HG02623 (cell line): ENCODE measurements around the gene SMIM44.
A peak's percentile ranks its signal among the peaks of the same experiment; 100 is the strongest.

Experiments used
- ATAC-seq: cut with Tn5 transposase; IDR thresholded peaks from one replicate; pipeline ENCODE4 v1.9.1; 2021; ENCODE audit warnings: moderate library complexity; ENCODE audit not compliant: unreplicated experiment

Gene SMIM44

DNA sequence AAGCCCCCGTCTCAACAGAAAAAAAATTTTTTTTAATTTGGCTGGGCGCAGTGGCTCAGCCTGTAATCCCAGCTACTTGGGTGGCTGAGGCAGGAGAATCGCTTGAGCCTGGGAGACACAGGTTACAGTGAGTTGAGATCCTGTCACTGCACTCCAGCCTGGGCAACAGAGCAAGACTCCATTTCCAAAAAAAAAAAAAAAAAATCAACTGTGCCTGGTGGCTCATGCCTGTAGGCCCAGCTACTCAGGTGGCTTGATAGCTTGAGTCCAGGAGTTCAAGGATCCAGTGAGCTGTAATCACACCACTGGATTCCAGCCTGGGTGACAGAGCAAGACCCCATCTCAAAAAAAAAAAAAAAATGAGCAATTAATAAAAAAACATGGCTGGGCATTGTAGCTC is 18.5 kb upstream of the SMIM44 start:
- ATAC-seq, result no peak

DNA sequence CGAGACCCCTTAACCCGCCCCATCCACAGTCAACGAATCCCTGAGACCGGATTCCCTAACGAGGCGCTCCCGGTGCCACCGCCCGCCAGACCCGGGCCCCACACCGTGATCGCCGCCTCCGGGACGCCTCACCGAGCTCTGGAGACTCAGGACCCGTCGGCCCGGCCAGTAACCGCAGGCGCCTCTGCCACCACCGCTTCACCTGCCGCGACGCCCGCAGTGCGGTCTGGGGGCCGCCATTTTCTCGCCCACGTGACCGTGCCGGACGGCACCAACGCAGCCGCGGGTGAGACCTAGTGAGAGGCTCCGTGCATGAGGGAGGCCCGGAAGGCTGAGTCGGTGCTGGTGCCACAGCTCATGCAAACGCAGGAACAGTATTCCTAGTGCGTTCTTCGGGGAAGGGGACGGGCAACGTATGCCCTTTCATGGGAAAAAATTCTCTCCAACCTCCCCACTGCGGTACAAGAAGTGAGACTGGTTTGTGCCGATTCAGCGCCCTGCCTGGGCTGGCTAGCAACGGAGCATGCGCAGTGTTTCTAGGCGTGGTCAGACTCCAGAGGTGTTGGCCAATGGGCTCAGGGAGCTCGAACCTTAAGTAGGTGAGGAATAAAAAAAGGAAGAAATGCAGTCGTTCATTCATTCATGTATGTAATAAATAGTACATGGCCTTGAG is 17.3 kb upstream of the SMIM44 start, which contains the start of gene DOHH:
DOHH (minus strand) TSS at position 246 of the 673 bp plus-strand sequence. CDS start 3,860 bp downstream, outside the sequence.
- ATAC-seq, result peak; percentile 72

DNA sequence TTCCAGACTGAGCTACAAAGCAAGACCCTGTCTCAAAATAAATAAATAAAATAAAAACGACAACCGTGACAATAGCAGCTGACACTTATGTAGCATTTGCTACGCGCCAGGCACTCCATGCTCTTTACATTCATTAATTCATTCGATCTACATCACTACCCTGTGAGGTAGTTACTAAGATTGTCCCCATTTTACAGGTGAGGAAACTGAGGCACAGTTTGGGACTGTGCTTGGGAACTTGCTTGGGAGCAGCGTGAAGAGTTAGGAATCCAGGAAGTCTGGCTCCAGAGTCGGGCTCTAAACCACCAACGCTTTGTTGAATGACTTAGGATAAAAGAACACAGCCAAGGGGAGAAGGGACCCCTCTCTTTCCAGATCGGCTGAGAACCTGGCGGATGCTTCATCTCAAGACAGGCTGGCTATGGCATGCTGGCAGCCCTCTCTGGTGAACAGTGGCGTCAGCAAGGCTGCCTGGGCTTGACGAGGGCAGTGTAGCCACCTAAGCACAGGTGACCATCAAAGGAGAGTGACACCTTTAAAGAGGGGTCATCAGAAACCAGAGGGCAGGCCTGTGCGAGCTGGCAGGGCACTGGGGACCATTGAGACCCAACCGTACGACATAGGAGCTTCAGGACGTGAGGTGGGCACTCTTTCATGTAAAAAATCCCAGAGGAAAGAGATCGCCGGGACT is 16.6 kb upstream of the SMIM44 start:
- ATAC-seq, result no peak

DNA sequence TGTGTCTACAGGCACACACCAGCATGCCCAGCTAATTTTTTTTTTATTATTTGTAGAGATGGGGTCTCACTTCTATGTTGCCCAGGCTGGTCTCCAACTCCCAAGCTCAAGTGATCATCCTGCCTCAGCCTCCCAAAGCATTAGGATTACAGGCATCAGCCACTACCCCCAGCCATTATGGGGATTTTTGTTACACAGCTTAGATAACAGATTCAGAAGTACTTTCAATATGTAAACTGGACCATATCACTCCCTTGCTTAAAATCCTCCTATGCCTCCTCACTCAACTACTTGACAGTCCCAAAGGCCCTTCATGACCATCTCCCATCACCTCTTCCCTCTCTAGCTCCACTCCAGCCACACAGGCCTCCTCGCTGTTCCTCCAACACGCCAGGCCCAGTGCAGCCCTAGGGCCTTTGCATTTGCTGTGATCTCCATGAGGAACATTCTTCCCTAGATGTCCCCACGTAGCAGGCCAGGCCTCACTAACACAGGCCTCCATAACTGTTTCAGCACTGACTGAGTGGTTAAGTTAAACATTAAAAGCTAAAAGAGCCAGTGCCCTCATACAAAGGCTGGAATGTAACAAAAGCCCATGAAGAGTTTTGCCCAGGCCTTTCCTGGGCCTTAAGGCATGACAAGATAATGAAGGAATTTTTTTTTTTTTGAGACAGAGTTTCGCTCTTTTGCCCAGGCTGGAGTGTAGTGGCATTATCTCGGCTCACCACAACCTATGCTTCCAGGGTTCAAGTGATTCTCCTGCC is 14.7 kb upstream of the SMIM44 start:
- no peak for ATAC-seq

DNA sequence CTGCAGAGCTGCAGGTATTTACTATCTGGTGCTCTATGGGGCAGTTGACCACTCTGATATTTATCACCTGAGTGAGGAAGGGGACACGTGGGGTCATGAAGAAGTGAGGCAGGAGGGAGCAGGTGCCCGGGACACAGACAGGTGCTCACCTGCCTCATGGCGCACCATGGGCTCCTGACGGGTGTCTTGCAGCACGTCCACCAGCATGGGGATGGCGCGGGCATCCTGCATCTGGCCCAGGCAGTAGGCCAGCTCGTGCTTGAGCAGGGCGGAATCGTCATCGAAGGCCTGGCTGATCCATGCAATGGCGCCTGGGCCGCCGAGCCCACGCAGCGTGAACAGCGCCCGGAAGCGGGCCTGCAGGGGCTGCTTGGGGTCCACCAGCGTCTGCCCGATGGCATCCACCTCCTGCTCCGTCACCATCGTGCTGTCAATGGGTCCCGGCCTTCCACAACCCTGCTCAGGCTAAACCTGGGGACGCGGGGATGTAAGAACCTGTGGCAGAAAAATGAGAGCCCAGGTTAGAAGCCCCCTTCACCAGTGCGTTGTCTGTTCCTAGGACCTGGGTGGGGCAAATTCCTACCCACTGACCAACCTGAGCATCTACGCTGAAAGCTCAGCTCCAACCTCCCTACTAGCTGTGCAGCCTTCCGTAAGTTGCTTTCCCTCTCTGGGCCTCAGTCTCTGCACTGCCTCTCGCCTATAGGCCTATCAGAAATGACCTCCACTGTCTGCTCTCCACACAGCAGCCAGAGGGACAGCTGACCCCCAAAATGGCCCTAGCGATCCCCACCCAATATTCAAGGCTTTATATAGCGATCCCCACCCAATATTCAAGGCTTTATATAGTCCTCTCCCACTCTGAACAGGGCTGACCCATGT is 13.4 kb upstream of the SMIM44 start:
- no peak for ATAC-seq

DNA sequence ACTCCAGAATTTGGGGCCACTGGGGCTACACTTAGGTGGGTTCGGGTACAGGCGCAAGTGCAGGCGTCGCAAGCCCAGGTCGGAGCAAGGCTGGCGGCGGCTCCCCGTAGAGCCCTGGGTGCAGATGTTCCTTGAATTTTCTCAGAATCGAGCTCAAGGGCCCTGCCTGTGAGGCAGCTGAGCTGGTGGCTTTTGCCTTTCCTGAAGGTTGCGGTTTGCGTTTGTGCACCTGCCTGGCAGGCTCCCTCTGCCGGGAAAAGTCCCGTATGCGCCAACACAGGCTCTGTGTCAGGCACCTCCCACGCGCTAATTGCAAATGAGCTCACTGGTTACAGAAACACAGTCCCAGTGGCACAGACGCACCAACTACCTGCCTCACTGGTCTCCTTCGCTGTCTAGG is 11.3 kb upstream of the SMIM44 start:
- no peak for ATAC-seq

DNA sequence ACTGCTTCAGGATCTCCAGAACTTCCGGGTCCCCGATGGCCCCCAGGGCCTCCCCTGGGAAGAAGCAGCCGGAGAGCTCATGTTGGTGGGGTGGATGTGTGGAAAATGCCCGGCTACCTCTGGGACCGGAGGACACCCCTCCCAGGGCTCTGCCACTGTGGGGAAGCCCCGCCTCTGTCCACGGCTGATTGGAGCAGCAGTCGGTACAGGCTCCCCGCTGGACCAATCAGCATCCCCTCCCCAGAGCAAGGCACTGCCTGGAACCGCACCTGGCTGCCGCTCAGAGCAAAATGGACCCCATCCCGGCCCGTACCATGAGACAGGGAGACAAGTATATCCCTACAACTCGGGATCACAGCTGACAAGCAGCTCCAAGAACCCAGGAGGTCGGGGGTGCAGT is 10.8 kb upstream of the SMIM44 start:
- no peak for ATAC-seq

DNA sequence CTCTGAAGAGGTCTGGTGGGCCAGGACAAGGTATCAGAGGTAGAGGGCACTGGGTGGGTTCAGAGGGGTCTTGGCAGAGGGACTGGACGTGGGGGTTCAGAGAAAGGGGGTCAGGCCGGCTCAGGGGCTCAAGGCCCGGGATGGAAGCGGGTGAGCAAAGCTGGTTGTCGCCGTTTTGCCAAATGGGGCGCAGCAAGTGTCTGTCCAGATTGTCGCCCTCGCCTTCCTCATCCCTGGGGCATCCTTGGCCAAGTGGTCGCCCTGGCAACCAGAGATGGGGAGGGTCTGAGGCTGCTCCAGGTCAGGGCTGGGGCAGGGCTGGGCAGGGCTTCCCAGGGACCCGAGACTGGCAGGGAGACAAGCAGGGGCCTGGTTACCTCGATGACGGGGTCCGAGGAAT is 10.4 kb upstream of the SMIM44 start:
- ATAC-seq, result no peak

DNA sequence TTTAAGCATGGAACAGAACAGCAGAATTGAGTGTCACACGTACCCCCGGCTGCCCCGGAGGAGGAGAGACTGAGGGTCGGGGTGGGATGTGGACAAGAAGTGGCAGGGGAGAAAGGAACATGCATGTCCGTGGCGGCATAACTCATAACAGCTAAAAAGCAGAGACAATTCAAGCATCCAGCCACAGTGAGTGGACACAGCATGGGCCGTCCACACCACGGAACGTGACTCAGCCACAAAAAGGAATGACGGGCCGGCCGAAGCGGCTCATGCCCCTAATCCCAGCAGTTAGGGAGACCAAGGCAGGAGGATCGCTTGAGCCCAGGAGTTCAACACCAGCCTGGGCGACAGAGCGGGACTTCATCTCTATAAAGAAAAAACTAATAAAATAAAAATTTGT is 9.7 kb upstream of the SMIM44 start:
- no peak for ATAC-seq

DNA sequence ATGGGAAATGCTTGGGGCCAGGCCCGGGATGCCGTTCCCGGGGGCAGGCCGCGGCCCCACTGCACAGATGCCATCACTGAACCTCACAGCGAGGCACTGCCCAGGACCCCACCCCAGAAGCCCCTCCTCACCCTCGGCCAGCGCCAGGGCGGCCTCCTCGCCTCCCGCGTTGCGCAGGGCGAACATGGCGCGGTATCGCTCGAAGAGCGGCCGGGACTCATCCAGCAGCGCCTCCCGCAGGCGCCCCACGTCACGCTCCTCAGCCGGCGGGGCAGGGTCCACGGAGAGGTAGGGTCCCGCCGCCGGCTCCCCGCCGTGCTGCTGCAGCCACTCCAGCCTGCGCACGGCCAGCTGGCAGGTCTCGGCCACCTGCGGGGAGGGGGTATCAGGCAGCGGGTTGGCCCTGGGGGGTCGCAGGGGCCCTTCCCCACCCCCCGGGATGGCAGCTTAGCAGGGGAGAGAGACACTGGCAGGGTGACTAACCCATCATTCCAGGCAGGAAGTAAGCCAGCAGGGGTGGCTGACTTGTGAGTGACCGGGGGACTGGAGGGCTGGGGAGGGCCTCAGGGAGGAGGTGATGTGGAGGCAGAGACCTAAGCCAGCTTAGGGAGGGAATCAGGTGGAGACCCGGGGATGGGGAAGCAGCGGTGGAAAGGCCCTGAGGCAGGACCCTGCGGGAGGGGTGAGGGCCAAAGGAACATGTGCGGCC is 9.0 kb upstream of the SMIM44 start:
- no peak for ATAC-seq

DNA sequence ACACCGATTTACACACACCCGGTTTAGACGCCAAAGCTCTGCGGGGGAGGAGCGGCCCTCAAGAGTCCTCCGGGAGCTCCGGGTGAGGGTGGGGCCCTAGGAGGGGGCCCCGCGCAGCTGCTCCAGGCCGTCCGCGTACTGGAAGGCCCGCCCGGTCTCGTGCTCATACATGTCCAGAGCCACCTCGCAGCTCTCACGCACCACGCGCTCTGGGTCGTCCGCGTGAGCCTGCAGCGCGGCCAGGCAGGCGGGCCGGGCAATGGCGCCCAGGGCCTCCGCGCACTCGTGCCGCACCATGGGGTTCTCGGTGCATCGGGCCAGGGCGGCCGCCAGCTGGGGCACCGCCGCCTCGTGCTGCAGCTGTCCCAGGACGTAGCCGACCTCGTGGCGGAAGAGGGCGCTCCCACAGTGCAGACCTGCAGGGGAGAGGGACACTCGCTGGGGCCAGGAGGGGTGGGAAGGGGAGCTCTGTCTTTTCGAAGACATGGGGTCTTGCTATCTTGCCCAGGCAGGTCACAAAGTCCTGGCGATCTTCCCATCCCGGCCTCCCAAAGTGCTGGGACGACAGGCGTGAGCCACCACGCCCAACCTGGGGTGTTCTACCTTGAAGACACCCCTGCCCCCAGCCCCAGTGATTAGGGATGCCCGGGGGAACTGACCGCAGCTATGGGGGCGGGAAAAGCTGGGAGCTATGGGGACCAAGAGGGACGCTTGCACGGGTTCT is 8.3 kb upstream of the SMIM44 start:
- no peak for ATAC-seq

DNA sequence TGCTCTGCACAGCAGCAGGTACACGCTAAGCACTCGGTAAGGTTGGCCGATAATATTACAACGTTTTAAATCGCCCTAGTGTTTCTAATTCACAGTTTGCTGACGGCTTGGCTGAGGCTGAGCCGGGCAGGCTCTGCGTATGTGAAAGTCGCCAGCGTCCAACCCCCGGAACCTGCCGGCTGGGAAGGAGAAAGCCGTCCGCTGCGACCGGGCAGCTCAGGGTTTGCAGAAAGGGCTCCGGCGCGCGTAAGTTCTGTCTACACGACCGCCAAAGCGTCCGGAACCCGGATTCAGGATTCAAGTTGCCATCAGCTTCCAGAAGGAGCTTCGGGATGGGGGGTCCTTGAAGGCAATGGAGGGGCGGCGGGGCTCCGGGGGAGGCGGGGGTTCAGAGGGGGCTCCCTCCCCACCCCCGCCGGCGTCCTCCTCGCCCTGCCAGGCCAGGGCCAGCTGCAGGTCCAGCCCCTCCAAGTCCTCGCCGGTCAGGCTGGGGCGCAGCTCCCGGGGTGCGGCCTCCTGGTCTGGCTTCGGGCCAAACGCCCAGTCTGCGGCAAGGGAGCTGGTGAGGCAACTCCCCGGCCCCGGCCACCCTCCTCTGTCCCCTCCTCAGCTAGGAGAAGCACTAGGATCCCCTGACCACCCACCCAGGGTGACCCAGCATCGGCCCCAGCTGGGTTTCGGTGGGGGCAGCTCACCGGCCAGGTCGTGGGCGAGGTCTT is 575 bp downstream of the SMIM44 start:
- ATAC-seq, result no peak

DNA sequence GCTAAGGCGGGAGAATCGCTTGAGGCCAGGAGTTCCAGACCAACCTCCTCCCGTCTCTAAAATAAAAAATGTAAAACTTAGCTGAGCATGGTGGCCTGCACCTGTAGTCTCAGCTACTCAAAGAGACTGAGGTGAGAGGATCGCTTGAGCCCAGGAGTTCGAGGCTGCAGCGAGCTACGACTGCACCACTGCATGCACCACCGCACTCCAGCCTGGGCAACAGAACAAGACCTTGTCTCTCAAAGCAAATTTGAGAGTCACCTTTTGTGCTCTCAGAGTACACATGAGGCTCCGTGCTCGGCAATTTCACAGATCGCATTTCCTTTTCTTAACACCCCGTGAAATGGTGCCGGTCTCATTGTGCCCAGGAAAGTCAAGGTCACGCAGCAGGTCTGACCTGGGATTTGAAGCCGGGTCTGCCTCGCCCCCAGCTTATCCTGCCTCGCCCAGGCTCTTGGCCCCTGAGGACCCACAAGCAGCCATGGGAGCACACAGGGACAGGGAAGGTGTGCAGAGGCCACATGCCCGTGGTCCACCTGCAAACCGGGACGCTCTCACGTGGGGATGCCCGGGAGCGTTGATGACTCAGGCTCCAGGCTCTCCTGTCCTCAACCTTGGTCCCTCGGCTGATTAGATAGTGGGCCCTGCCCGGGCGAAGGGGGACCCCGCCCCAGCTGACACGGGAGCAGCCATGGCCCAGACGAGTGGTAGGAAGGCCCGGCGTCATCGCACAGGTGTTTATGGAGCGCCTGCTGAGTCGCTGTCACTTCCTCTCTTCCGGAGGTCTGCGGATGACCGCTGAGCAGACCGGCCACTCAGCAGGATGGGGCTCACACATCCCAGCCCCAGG is 1.8 kb downstream of the SMIM44 start:
- ATAC-seq, result no peak

DNA sequence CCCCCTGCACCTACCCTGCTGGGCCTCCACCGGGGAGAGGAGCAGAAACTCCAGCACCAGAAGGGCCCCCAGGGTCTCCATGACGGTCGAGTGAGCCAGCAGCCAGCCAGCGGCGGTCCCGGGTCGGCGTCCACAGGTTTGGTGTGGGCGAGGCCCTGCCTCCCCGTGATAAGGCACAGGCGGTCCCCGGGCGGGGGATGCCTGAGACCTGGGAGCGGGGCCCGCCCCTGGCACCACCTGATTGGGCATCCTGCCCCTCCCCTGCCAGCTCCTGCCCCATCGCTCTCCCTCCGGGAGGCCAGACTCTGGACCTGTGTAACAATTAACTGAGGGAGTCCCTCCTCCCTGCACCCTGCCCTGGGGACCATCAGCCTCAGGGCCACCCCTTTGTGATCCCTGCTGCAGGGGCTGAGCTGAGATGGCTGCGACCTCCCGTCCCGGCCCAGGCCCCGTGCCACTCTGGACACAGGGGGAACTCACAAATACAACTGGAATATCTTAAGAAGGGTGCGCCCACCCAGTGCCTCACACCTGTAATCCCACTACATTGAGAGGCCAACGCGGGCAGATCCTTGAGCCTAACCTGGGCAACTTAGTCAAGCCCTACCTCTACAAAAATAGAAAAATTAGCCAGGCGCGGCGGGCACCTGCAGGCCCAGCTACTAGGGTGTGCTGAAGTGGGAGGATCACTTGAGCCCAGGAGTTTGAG is 2.7 kb downstream of the SMIM44 start, which contains the start of gene SMIM24:
SMIM24 (minus strand) TSS at position 143 of the 709 bp plus-strand sequence; CDS start at position 81, 62 bp downstream.
- ATAC-seq, result no peak

DNA sequence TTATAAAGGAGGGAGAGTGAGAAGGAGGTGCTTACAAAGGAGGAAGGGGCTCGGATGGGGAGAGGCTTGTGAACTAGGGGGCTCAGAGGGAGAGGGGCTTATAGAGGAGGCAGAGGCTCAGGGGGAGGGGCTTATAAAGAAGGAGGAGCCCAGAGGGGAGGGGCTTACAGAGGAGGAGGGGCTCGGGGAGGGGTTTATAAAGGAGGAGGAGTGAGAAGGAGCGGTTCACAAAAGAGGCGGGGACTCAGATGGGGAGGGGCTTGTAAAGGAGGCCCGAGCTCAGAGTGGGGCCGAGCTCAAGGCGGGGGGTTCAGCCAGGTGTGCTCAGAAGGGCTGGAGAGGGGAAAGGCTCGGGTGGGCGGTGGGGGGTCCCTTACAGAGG is 3.4 kb downstream of the SMIM44 start:
- ATAC-seq, result no peak

DNA sequence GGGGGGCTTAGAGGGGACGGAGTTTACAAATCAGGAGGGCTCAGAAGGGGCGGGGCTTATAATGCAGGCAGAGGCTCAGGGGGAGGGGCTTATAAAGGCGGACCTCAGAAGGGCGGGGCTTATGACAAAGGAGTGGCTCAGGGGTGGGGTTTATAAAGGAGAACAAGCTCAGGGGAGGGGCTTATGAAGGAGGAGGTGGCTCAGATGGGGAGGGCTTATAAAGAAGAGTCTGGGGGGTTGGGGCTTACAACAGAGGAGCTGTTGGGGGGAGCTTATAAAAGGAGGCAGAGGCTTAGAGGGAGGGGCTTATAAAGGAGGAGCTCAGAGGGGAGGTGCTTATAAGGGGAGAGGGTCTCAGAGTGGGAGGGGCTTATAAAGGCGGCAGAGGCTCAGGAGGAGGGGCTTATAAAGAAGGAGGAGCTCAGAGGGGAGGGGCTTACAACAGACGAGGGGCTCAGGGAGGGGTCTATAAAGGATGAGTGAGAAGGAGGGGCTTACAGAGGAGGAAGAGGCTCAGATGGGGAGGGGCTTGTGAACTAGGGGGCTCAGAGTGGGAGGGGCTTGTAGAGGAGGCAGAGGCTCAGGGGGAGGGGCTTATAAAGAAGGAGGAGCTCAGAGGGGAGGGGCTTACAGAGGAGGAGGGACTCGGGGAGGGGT is 3.9 kb downstream of the SMIM44 start:
- no peak for ATAC-seq
